ENCODE measurements around the gene DAPK2. TPM values are rescaled to one million over a fixed set of nuclear protein-coding genes. Genes with fewer than 3 reads are reported as not detected.

DAPK2 gene
- total and polyA plus RNA-seq, 9 donors: 0.77 to 6.2 (median 2.0) TPM

GRCh38 chr15:63870043-63870394 lies 176.3 kb downstream of the DAPK2 start:
- no peak for DNase-seq
- H3K27me3 ChIP-seq: no peaks in the 10 kb centered on the region
- intact Hi-C loops (cut with DNase I): no loop called here
- no peaks in the 10 kb centered on the region for H3K9me3 ChIP-seq
- H3K36me3 ChIP-seq: no peaks in the 10 kb centered on the region
- no peak for TF ChIP-seq EP300 (IDR thresholded peaks at IDR 0.05)
- TF ChIP-seq, protein P1, sequence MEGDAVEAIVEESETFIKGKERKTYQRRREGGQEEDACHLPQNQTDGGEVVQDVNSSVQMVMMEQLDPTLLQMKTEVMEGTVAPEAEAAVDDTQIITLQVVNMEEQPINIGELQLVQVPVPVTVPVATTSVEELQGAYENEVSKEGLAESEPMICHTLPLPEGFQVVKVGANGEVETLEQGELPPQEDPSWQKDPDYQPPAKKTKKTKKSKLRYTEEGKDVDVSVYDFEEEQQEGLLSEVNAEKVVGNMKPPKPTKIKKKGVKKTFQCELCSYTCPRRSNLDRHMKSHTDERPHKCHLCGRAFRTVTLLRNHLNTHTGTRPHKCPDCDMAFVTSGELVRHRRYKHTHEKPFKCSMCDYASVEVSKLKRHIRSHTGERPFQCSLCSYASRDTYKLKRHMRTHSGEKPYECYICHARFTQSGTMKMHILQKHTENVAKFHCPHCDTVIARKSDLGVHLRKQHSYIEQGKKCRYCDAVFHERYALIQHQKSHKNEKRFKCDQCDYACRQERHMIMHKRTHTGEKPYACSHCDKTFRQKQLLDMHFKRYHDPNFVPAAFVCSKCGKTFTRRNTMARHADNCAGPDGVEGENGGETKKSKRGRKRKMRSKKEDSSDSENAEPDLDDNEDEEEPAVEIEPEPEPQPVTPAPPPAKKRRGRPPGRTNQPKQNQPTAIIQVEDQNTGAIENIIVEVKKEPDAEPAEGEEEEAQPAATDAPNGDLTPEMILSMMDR (IDR thresholded peaks at IDR 0.05): no peak
- no peak for TF ChIP-seq POLR2A (IDR thresholded peaks at IDR 0.05)
- H3K27ac ChIP-seq: no peak overlapping the region
- H3K4me3 ChIP-seq: no peak overlapping the region
- WGBS, 3 donors: 66 to 84% (median 80%) methylated on average over 2 of the region's 2 CpGs
- H3K4me1 ChIP-seq (ENCODE audit: insufficient read depth): no peaks in the 10 kb centered on the region

DNA sequence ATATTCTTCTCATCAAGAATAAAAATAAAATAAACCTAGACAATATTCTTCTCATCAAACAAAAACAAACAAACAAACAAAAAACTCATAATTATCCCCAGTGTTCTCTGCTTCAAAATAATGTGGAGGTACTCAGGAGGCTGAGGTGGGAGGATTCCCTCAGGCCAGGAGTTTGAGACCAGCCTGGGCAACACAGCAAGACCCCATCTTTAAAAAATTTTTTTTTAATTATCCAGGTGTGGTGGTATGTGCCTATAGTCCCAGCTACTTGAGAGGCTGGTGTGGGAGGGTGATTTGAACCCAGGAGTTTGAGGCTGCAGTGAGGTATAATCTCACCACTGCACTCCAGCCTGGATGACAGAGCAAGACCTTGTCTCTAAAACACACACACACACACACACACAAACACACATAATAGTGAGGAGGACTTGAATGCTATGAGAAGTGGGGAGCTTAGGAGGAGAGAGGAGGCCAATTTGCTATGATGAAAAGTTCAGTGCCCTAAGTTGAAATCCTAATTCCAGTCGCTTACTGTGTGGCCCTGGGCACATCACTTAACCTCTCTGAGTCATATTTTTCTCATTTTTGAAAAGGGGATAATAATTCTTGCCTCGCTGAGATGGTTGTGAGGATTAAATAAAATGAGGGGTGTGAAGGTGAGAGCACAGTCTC lies 176.8 kb downstream of the DAPK2 start:
- TF ChIP-seq POLR2A (IDR thresholded peaks at IDR 0.05): no peak
- no peak for TF ChIP-seq EP300 (IDR thresholded peaks at IDR 0.05)
- TF ChIP-seq, protein P1 (IDR thresholded peaks at IDR 0.05): no peak
- intact Hi-C loops (cut with DNase I): no loop called here
- H3K9me3 ChIP-seq: no peaks in the 10 kb centered on the region
- DNase-seq: no peak
- no peak overlapping the region for H3K4me3 ChIP-seq
- no peak overlapping the region for H3K27ac ChIP-seq
- no peaks in the 10 kb centered on the region for H3K27me3 ChIP-seq
- no peaks in the 10 kb centered on the region for H3K36me3 ChIP-seq
- H3K4me1 ChIP-seq (ENCODE audit: insufficient read depth): no peaks in the 10 kb centered on the region
- WGBS, 3 donors: 74 to 82% (median 76%) methylated on average over 2 of the region's 2 CpGs

GRCh38 chr15:63864186-63864585 lies 182.1 kb downstream of the DAPK2 start:
- no peaks in the 10 kb centered on the region for H3K9me3 ChIP-seq
- H3K4me3 ChIP-seq: no peak overlapping the region
- H3K36me3 ChIP-seq: no peaks in the 10 kb centered on the region
- intact Hi-C loops (cut with DNase I): no loop called here
- H3K27ac ChIP-seq: no peak overlapping the region
- H3K4me1 ChIP-seq (ENCODE audit: insufficient read depth): no peaks in the 10 kb centered on the region
- no peak for DNase-seq
- TF ChIP-seq, protein P1 (IDR thresholded peaks at IDR 0.05): no peak
- no peak for TF ChIP-seq EP300 (IDR thresholded peaks at IDR 0.05)
- no peak for TF ChIP-seq POLR2A (IDR thresholded peaks at IDR 0.05)
- no peaks in the 10 kb centered on the region for H3K27me3 ChIP-seq
- WGBS, 3 donors: 42 to 88% (median 53%) methylated on average over 3 of the region's 3 CpGs

DNA sequence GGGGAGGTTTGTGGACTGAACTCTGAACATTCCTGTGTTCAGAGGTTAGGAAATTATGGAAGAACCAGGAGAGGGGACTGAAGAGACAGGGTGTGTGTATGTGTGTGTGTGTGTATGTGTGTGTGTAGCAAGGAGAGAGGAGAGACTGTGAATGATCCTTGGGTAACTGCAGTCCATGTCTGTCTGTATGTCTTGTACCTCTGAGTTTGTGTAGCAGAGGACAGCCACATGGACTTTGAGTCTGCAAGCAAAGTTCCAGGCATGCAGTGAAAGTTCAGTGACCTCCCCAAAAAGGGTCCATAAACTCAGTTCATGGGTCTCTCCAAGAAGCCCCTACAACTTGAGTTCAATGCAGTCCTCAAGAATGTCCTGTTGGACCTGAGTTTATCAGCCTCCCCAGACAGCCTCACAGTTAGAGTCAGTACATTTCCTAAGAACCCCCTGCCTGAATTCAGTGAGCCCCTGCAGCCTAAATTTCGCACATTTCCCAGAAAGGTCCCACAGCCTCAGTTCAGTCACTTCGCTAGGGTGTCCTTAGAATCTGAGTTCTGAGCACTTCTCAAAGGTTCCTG lies 184.3 kb downstream of the DAPK2 start:
- Histone ChIP-seq H3K4me1 (ENCODE audit: insufficient read depth) (peaks cover 4% of the 10 kb centered on the region), H3K27ac (no peak overlapping the region), H3K4me3 (no peak overlapping the region), H3K9me3 (no peaks in the 10 kb centered on the region), H3K27me3 (no peaks in the 10 kb centered on the region), H3K36me3 (no peaks in the 10 kb centered on the region)
- intact Hi-C loops (cut with DNase I): no loop called here
- no peak for DNase-seq
- TF ChIP-seq, protein P1 (IDR thresholded peaks at IDR 0.05): no peak
- TF ChIP-seq EP300 (IDR thresholded peaks at IDR 0.05) (no peak), POLR2A (IDR thresholded peaks at IDR 0.05) (no peak)
- WGBS, 3 donors: 95 to 100% (median 96%) methylated on average over 2 of the region's 2 CpGs
